Measurements from ENCODE around the gene ZNF813.
"Not testable (repeated sequence)": the region's sequence is repeated elsewhere in the genome, so short reads cannot be mapped to it uniquely, and the experiment has no call there.

The ZNF813 gene

GRCh38 chr19:53467485-53468262, at the start of gene ZNF813:
Gene ZNF813, plus strand, starts transcription at chr19:53467733. Its CDS starts 16,090 bp downstream, at chr19:53483823.
- no peak for FAIRE-seq

- not testable (repeated sequence) for FAIRE-seq
Measured at GRCh38 chr19:53420520-53421315, 46.8 kb upstream of the ZNF813 start.

- FAIRE-seq: no peak
Measured at GRCh38 chr19:53422551-53422950, 45.0 kb upstream of the ZNF813 start.

- FAIRE-seq: not testable (repeated sequence)
Measured at GRCh38 chr19:53423074-53423473, 44.5 kb upstream of the ZNF813 start.

GRCh38 chr19:53423680-53424079, 43.9 kb upstream of the ZNF813 start:
- not testable (repeated sequence) for FAIRE-seq

GRCh38 chr19:53424968-53425597, 42.5 kb upstream of the ZNF813 start:
- FAIRE-seq: no peak

GRCh38 chr19:53431399-53432087, 36.0 kb upstream of the ZNF813 start, which contains the start of gene ZNF761:
Gene ZNF761, plus strand, starts transcription at chr19:53431984. Its CDS starts 15,285 bp downstream, at chr19:53447269.
- peak; percentile 92 for FAIRE-seq

- FAIRE-seq: no peak
Measured at GRCh38 chr19:53432088-53432661, 35.4 kb upstream of the ZNF813 start.

- not testable (repeated sequence) for FAIRE-seq
Measured at GRCh38 chr19:53443809-53444208, 23.7 kb upstream of the ZNF813 start.

- FAIRE-seq: not testable (repeated sequence)
Measured at GRCh38 chr19:53447196-53447595, 20.3 kb upstream of the ZNF813 start.

GRCh38 chr19:53455828-53456227, 11.7 kb upstream of the ZNF813 start:
- no peak for FAIRE-seq

- FAIRE-seq: not testable (repeated sequence)
Measured at GRCh38 chr19:53460131-53460721, 7.3 kb upstream of the ZNF813 start.

- FAIRE-seq: no peak
Measured at GRCh38 chr19:53461866-53462265, 5.7 kb upstream of the ZNF813 start.

GRCh38 chr19:53462861-53463260, 4.7 kb upstream of the ZNF813 start:
- no peak for FAIRE-seq

- no peak for FAIRE-seq
Measured at GRCh38 chr19:53463263-53463662, 4.3 kb upstream of the ZNF813 start.

- FAIRE-seq: no peak
Measured at GRCh38 chr19:53466726-53467484, 628 bp upstream of the ZNF813 start.

GRCh38 chr19:53468628-53469027, 1.1 kb downstream of the ZNF813 start:
- not testable (repeated sequence) for FAIRE-seq

- FAIRE-seq: no peak
Measured at GRCh38 chr19:53471916-53472315, 4.4 kb downstream of the ZNF813 start.

- not testable (repeated sequence) for FAIRE-seq
Measured at GRCh38 chr19:53474832-53475231, 7.3 kb downstream of the ZNF813 start.

- not testable (repeated sequence) for FAIRE-seq
Measured at GRCh38 chr19:53475470-53475869, 7.9 kb downstream of the ZNF813 start.

- FAIRE-seq: not testable (repeated sequence)
Measured at GRCh38 chr19:53483751-53484150, 16.2 kb downstream of the ZNF813 start.
